A549 (cell line): ENCODE results near the gene GIMAP7. TPM values are rescaled to one million over a fixed set of nuclear protein-coding genes. Genes with fewer than 3 reads are reported as not detected.
A peak's percentile ranks its signal among the peaks of the same experiment; 100 is the strongest.

Source experiments
- ATAC-seq, 2 experiments: fragments of 200-7000 bp in 1 of 2; fragments of >200 bp in 1 of 2; cut with Nextera tagmentation in 1 of 2; cut with Tn5 transposase in 1 of 2; 3 replicates each; pipeline versions ENCODE4 v1.8.0 to v1.9.1; 2018 to 2020; ENCODE audit warnings: mild to moderate bottlenecking in 1 of 2, moderate library complexity in 1 of 2
- CTCF ChIA-PET: fragments of 300-600 bp; sonication (Branson Sonifier 250); formaldehyde crosslinking; extraction: SDS; loops from one replicate; lab custom pipeline; 2021; ENCODE audit warnings: antibody characterized with exemption, inconsistent platforms; lab: Yijun Ruan, JAX
- POLR2A ChIA-PET: fragments of 350-600 bp; formaldehyde crosslinking; extraction: SDS; loops from one replicate; lab custom pipeline; 2021; ENCODE audit warnings: antibody characterized with exemption, inconsistent platforms; lab: Yijun Ruan, JAX
- DNase-seq, 2 experiments: peaks; one replicate each; pipeline versions ENCODE4 v3.0.0 to v3.0.0-alpha.2; 2011 to 2016; ENCODE audit warnings: low read depth in 1 of 2, low spot score in 1 of 2
- FAIRE-seq: peaks from 2 replicates; lab custom pipeline; 2011; peaks lifted over from hg19 to GRCh38; lab: Jason Lieb, UNC
- H3K27ac ChIP-seq, 2 experiments: fragments of >200 bp; sonication (Bioruptor Twin); formaldehyde crosslinking; 3 replicates each; pipeline ENCODE4 v1.5.1; 2016 to 2017
- H3K4me1 ChIP-seq: fragments of >200 bp; sonication (Bioruptor Twin); formaldehyde crosslinking; 3 replicates; pipeline ENCODE4 v1.6.1; 2016
- H3K4me2 ChIP-seq: fragments of >200 bp; sonication (Bioruptor Twin); formaldehyde crosslinking; 3 replicates; pipeline ENCODE4 v1.6.1; 2016
- H3K4me3 ChIP-seq: fragments of >200 bp; sonication (Bioruptor Twin); formaldehyde crosslinking; 3 replicates; pipeline ENCODE4 v1.5.1; 2016
- H3K9me3 ChIP-seq: fragments of >200 bp; sonication (Bioruptor Twin); formaldehyde crosslinking; 3 replicates; pipeline ENCODE4 v1.6.1; 2016
- CBX8 ChIP-seq: fragments of 200-600 bp; sonication (generic); IDR thresholded peaks from 2 replicates; pipeline ENCODE4 v1.6.1; 2016
- CEBPB ChIP-seq, 2 experiments: fragments of >200 bp in 1 of 2; sonication (Bioruptor Twin) in 1 of 2; formaldehyde crosslinking in 1 of 2; IDR thresholded peaks; 2 replicates each; pipeline ENCODE4 v1.6.1; 2012 to 2016
- CHD2 ChIP-seq: fragments of 150-350 bp; IDR thresholded peaks from 2 replicates; pipeline ENCODE4 v1.6.1; 2014; ENCODE audit warnings: low read length; ENCODE audit not compliant: partially characterized antibody
- CHD4 ChIP-seq: fragments of 200-600 bp; sonication (generic); IDR thresholded peaks from 2 replicates; pipeline ENCODE4 v1.6.1; 2016; ENCODE audit warnings: antibody characterized with exemption, mild to moderate bottlenecking, borderline replicate concordance
- ELK1 ChIP-seq: fragments of 150-350 bp; IDR thresholded peaks from 2 replicates; pipeline ENCODE4 v1.6.1; 2014; ENCODE audit warnings: low read depth, mild to moderate bottlenecking, low read length
- EP300 ChIP-seq, 2 experiments: fragments of >200 bp; sonication (Bioruptor Twin); formaldehyde crosslinking; IDR thresholded peaks; 2 replicates in 1 of 2; 3 replicates in 1 of 2; pipeline ENCODE4 v1.6.1; 2016 to 2017
- FOSL2 ChIP-seq, 2 experiments: fragments of 450-650 bp in 1 of 2; fragments of >200 bp in 1 of 2; sonication (Bioruptor Twin) in 1 of 2; formaldehyde crosslinking; IDR thresholded peaks; 2 replicates each; pipeline versions ENCODE4 v1.5.0 to v1.6.1; 2016 to 2020; ENCODE audit warnings: mild to moderate bottlenecking in 1 of 2, moderate library complexity in 1 of 2
- GATA3 ChIP-seq: IDR thresholded peaks from 2 replicates; pipeline ENCODE4 v1.6.1; 2012; ENCODE audit warnings: borderline replicate concordance
- HOXB5 ChIP-seq: fragments of 250-450 bp; sonication (Bioruptor Pico); IDR thresholded peaks from 2 replicates; pipeline ENCODE4 v1.5.0; 2020; ENCODE audit warnings: mild to moderate bottlenecking, moderate library complexity
- JUN ChIP-seq, 2 experiments: fragments of >200 bp; sonication (Bioruptor Twin); formaldehyde crosslinking; IDR thresholded peaks; 2 replicates in 1 of 2; 3 replicates in 1 of 2; pipeline ENCODE4 v1.6.1; 2016 to 2017
- KDM1A ChIP-seq: fragments of 200-600 bp; sonication (generic); IDR thresholded peaks from 2 replicates; pipeline ENCODE4 v1.6.1; 2016; ENCODE audit warnings: low read depth, mild to moderate bottlenecking
- MAFK ChIP-seq: fragments of 450-650 bp; IDR thresholded peaks from 2 replicates; pipeline ENCODE4 v1.6.1; 2014; ENCODE audit not compliant: partially characterized antibody
- NFE2L2 ChIP-seq: fragments of 150-350 bp; conservative IDR thresholded peaks from 2 replicates; pipeline ENCODE4 v1.6.1; 2014; ENCODE audit warnings: low read length
- RAD21 ChIP-seq, 2 experiments: fragments of >200 bp in 1 of 2; sonication (Bioruptor Twin) in 1 of 2; formaldehyde crosslinking in 1 of 2; IDR thresholded peaks in 1 of 2; conservative IDR thresholded peaks in 1 of 2; 2 replicates in 1 of 2; 3 replicates in 1 of 2; pipeline ENCODE4 v1.6.1; 2012 to 2018; ENCODE audit warnings: inconsistent platforms in 1 of 2
- RARB ChIP-seq: fragments of 250-450 bp; sonication (Bioruptor Pico); IDR thresholded peaks from 2 replicates; pipeline ENCODE4 v1.8.0; 2021; ENCODE audit warnings: mild to moderate bottlenecking, moderate library complexity
- RFX5 ChIP-seq: fragments of 450-650 bp; IDR thresholded peaks from 2 replicates; pipeline ENCODE4 v1.7.1; 2014; ENCODE audit warnings: antibody characterized with exemption, mild to moderate bottlenecking, moderate library complexity
- RNF2 ChIP-seq: fragments of 200-600 bp; sonication (generic); IDR thresholded peaks from 2 replicates; pipeline ENCODE4 v1.6.1; 2016; ENCODE audit warnings: low read depth, mild to moderate bottlenecking, antibody characterized with exemption, moderate library complexity, borderline replicate concordance
- USF2 ChIP-seq: fragments of 450-650 bp; IDR thresholded peaks from 2 replicates; pipeline ENCODE4 v1.6.1; 2014; ENCODE audit warnings: antibody characterized with exemption
- WGBS: methylation state at CpG from one replicate; pipeline ENCODE4 v1.1.6; 2017; ENCODE audit errors: missing lambda C conversion rate; 5-methylcytosine and 5-hydroxymethylcytosine counted together
- polyA plus RNA-seq, 4 experiments: library from polyadenylated mRNA; depleted of rRNA in 3 of 4; stranded (reverse); fragments of >200 nt; fragmentation: RNase III in 1 of 4; extraction: RNeasy Plus Mini Kit Qiagen cat#74134 plus additional on column Dnase treatment in 1 of 4; gene quantifications; 2 replicates in 3 of 4; 3 replicates in 1 of 4; pipeline ENCODE4 v1.2.3, GENCODE V29; 2011 to 2017
- TF ChIP-seq, protein P1 (sequence below): IDR thresholded peaks from 2 replicates; pipeline ENCODE4 v1.6.1; 2012

GIMAP7 gene
- polyA plus RNA-seq, 2 of the 4 experiments (the other 2 are of a cell fraction), result not detected

GRCh38 chr7:150503155-150503554 lies 11.5 kb upstream of the GIMAP7 start:
- POLR2A ChIA-PET, result no interaction called here
- FAIRE-seq, result no peak
- Histone ChIP-seq H3K4me3 (no peak overlapping the region), H3K27ac (no peak overlapping the region), H3K9me3 (no peaks in the 10 kb centered on the region), H3K4me1 (no peaks in the 10 kb centered on the region), H3K4me2 (no peak overlapping the region)
- CTCF ChIA-PET, result interaction anchor here (0.9 kb wide), 1 partner anchor 8 kb away, joined by 3 read pairs; no protein-coding TSS in a partner anchor
- no peak for TF ChIP-seq RARB
- no peak for TF ChIP-seq CEBPB (IDR thresholded peaks at IDR 0.05)
- no peak for TF ChIP-seq USF2
- TF ChIP-seq EP300 (IDR thresholded peaks at IDR 0.05), result no peak
- DNase-seq, result no peak
- no peak for ATAC-seq
- WGBS, result 13% methylated on average over 4 of the region's 4 CpGs

DNA sequence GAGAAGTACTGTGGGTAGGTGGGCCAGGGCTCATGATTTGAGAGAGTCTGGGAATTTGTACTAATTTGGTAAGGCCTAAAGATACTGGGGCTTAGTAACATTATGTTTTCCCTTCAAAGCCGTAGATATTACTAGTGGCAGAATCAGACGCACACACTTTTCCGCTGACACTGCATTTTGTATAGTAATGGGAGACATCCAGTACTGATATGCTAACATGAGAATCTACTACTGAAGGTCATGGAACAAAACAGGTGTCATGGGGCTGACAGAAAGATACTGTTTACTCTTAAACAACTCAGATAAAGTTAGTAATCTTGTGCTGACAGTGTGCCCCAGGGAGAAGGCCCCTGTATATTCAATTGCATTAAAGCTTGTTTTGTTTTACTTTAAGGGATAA lies 11.1 kb upstream of the GIMAP7 start:
- CTCF ChIA-PET, result no interaction called here
- 71% methylated on average over 3 of the region's 3 CpGs for WGBS
- no peak for FAIRE-seq
- H3K4me1 ChIP-seq, result no peaks in the 10 kb centered on the region
- TF ChIP-seq MAFK (peak; percentile 96), ELK1 (no peak)
- no peak overlapping the region for H3K27ac ChIP-seq
- no peaks in the 10 kb centered on the region for H3K9me3 ChIP-seq
- H3K4me2 ChIP-seq, result no peak overlapping the region
- H3K4me3 ChIP-seq, result no peak overlapping the region
- no peak for DNase-seq
- no peak for ATAC-seq
- POLR2A ChIA-PET, result no interaction called here

- no peak overlapping the region for H3K4me2 ChIP-seq
- DNase-seq, result no peak
- H3K9me3 ChIP-seq, result no peaks in the 10 kb centered on the region
- H3K27ac ChIP-seq, result no peak overlapping the region
- ChIA-PET POLR2A (no interaction called here), CTCF (no interaction called here)
- H3K4me1 ChIP-seq, result no peaks in the 10 kb centered on the region
- no peak for ATAC-seq
- no peak overlapping the region for H3K4me3 ChIP-seq
- no peak for FAIRE-seq
- 18% methylated on average over 4 of the region's 4 CpGs for WGBS
- TF ChIP-seq HOXB5 (CRISPR knock-in tag) (no peak), GATA3 (no peak), CHD4 (no peak)
- TF ChIP-seq, all 56 proteins: peak for 0
These were observed 6.6 kb upstream of the GIMAP7 start for GRCh38 chr7:150507947-150508602.

- TF ChIP-seq NFE2L2 (no peak), CHD2 (no peak), JUN (IDR thresholded peaks at IDR 0.05) (no peak), RARB (no peak), RFX5 (no peak), GATA3 (no peak), CBX8 (no peak), FOSL2 (IDR thresholded peaks at IDR 0.05) (no peak), FOSL2 (CRISPR knock-in tag; IDR thresholded peaks at IDR 0.05) (no peak), KDM1A (no peak), RNF2 (no peak), EP300 (IDR thresholded peaks at IDR 0.05) (no peak), RAD21 (conservative IDR thresholded peaks at IDR 0.05 in 1 of 2, IDR thresholded peaks at IDR 0.05 in 1 of 2) (no peak), MAFK (no peak)
- TF ChIP-seq, protein P1, sequence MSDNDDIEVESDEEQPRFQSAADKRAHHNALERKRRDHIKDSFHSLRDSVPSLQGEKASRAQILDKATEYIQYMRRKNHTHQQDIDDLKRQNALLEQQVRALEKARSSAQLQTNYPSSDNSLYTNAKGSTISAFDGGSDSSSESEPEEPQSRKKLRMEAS, result no peak
- Histone ChIP-seq H3K4me3 (no peak overlapping the region), H3K4me2 (no peak overlapping the region), H3K27ac (no peak overlapping the region), H3K4me1 (no peaks in the 10 kb centered on the region), H3K9me3 (no peaks in the 10 kb centered on the region)
- ATAC-seq (no peak), DNase-seq (no peak), FAIRE-seq (no peak)
- ChIA-PET POLR2A (no interaction called here), CTCF (interaction anchor here (0.8 kb wide), 1 partner anchor 8 kb away, joined by 3 read pairs; no protein-coding TSS in a partner anchor)
- WGBS, result 44% methylated on average over 2 of the region's 2 CpGs
These were observed 3.6 kb upstream of the GIMAP7 start for GRCh38 chr7:150511048-150511447.
